DOHH2 (cell line): Measurements from ENCODE around the gene CLIC3.

Experiments
- EZH2phosphoT487 ChIP-seq: fragments of 200-600 bp; sonication (generic); IDR thresholded peaks from 2 replicates; pipeline ENCODE4 v1.6.1; 2017; ENCODE audit warnings: borderline replicate concordance, mild to moderate bottlenecking, antibody characterized with exemption, low read length, moderate library complexity, mixed read lengths
- TF ChIP-seq, protein P1 (sequence below): fragments of 200-600 bp; sonication (generic); IDR thresholded peaks from one replicate; pipeline ENCODE4 v1.5.1; 2014; ENCODE audit warnings: antibody characterized with exemption, mild to moderate bottlenecking, low read depth, low read length; ENCODE audit not compliant: poor library complexity, severe bottlenecking

DNA sequence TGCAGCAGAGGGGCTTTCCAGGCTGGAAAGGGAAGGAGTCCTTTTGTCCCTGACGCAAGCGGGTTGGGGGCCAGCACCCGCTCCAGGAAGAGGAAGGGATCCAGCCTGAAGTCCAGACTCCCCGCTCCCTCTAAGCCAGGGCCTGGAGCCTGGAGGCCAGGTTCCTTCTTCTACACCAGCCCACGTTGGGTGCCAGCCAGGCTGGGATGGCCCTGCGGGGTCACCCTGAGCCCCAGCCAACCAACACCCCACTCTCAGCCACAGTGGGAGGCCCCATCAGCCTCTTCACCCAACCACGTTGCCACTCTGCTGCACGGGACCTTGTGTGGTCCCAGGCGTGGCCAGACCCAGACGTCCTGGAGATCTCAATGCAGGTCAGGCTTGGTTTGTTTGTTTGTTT, 36.5 kb upstream of the CLIC3 start:
- TF ChIP-seq, protein P1, sequence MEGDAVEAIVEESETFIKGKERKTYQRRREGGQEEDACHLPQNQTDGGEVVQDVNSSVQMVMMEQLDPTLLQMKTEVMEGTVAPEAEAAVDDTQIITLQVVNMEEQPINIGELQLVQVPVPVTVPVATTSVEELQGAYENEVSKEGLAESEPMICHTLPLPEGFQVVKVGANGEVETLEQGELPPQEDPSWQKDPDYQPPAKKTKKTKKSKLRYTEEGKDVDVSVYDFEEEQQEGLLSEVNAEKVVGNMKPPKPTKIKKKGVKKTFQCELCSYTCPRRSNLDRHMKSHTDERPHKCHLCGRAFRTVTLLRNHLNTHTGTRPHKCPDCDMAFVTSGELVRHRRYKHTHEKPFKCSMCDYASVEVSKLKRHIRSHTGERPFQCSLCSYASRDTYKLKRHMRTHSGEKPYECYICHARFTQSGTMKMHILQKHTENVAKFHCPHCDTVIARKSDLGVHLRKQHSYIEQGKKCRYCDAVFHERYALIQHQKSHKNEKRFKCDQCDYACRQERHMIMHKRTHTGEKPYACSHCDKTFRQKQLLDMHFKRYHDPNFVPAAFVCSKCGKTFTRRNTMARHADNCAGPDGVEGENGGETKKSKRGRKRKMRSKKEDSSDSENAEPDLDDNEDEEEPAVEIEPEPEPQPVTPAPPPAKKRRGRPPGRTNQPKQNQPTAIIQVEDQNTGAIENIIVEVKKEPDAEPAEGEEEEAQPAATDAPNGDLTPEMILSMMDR: no peak
- no peak for TF ChIP-seq EZH2phosphoT487
